ENCODE data around the gene PATL1. TPM values are rescaled to one million over a fixed set of nuclear protein-coding genes. Genes with fewer than 3 reads are reported as not detected.

The PATL1 gene
- total and polyA plus RNA-seq, 2 of the 4 experiments (the other 2 are of a cell fraction): 3.9 to 29.7 TPM

- no peak for ATAC-seq (ENCODE audit: low read depth)
- in situ Hi-C loops (cut with MboI; ENCODE audit: low sequenced_read_pairs) (loop anchor here (5.0 to 25.0 kb wide), 2 partner anchors 41 to 1711 kb away; no protein-coding TSS in a partner anchor), dilution Hi-C loops (cut with HindIII; ENCODE audit: low sequenced_read_pairs, unreplicated experiment) (no loop called here), intact Hi-C loops (cut with micrococcal nuclease) (no loop called here)
- no peak overlapping the region for H2AK5ac ChIP-seq (ENCODE audit: low read depth, low read length)
- H4K20me1 ChIP-seq (ENCODE audit: insufficient read depth, low read length): peaks cover 5% of the 10 kb centered on the region; the same call in 1 of the 2 replicates
- no peak overlapping the region for H2AFZ ChIP-seq (replicated peaks; ENCODE audit: low read length, poor library complexity)
- H4K91ac ChIP-seq (ENCODE audit: insufficient read depth, low read depth, low read length): no peak overlapping the region
- no peak overlapping the region for H3K9ac ChIP-seq (ENCODE audit: low read depth, low read length)
- H3K4me3 ChIP-seq (ENCODE audit: insufficient read depth, low read depth, low read length): no peak overlapping the region
- DNase-seq: no peak
- peaks cover 3% of the 10 kb centered on the region; the same call in 1 of the 2 replicates for H3K9me1 ChIP-seq (ENCODE audit: insufficient read depth, low read length)
- ChIA-PET CTCF (no interaction called here), POLR2A (ENCODE audit: unreplicated experiment) (no interaction called here)
- no peaks in the 10 kb centered on the region for H3K27me3 ChIP-seq (ENCODE audit: control insufficient read depth, insufficient read depth, low read length)
- BruUV-seq (replicated peaks): no TSS peak
- H3K23ac ChIP-seq (ENCODE audit: low read depth, low read length): no peak overlapping the region
- no peak overlapping the region for H2BK20ac ChIP-seq (ENCODE audit: low read depth, low read length)
- WGBS, 2 experiments (ENCODE audit: extremely low coverage in 2 of 2, insufficient read length in 1 of 2): no CpG with 5 or more reads among the region's 4 CpGs
- H4K8ac ChIP-seq (ENCODE audit: low read depth in 2 of 2, low read length in 2 of 2): no peak overlapping the region
- no peak overlapping the region for H3K14ac ChIP-seq (replicated peaks; ENCODE audit: low read depth, low read length)
- peaks cover 60% of the 10 kb centered on the region for H3K36me3 ChIP-seq (ENCODE audit: control insufficient read depth, insufficient read depth, low read length)
- no peak overlapping the region for H3K27ac ChIP-seq (ENCODE audit: insufficient read depth, low read length)
- no peaks in the 10 kb centered on the region for H3K4me1 ChIP-seq (ENCODE audit: control insufficient read depth, insufficient read depth, low read length)
- H2AK9ac ChIP-seq (replicated peaks; ENCODE audit: low read depth, low read length, poor library complexity): no peak overlapping the region
- H3K79me1 ChIP-seq (ENCODE audit: low read depth in 1 of 2, low read length in 2 of 2): peaks cover 11 to 30% of the 10 kb centered on the region in 2 experiments; a peak in 3 of 4 replicates
- no peak overlapping the region for H4K5ac ChIP-seq (ENCODE audit: low read depth, low read length)
- no peak overlapping the region for H2BK120ac ChIP-seq (ENCODE audit: low read depth, low read length)
- no peak overlapping the region for H2BK5ac ChIP-seq (ENCODE audit: low read depth, low read length, poor library complexity, severe bottlenecking)
- no peaks in the 10 kb centered on the region for H3K9me3 ChIP-seq (ENCODE audit: control insufficient read depth, insufficient read depth, low read length)
- H3K56ac ChIP-seq (ENCODE audit: extremely low read depth, insufficient read depth, low read length): no peak overlapping the region
- no peak overlapping the region for H3K4ac ChIP-seq (ENCODE audit: low read depth, low read length)
- no peak overlapping the region for H3K18ac ChIP-seq (ENCODE audit: low read depth, low read length)
- H2BK15ac ChIP-seq (ENCODE audit: low read depth, low read length): no peak overlapping the region
- H3K4me2 ChIP-seq (ENCODE audit: low read depth, low read length): no peak overlapping the region
- no peak for TF ChIP-seq RFX5 (IDR thresholded peaks at IDR 0.05; ENCODE audit: low read depth, low read length)
- no peak for TF ChIP-seq CHD1 (IDR thresholded peaks at IDR 0.05; ENCODE audit: low read depth, low read length)
- no peak for TF ChIP-seq SMC3 (IDR thresholded peaks at IDR 0.05; ENCODE audit: low read depth, low read length)
- TF ChIP-seq POLR2A (IDR thresholded peaks at IDR 0.05; ENCODE audit: low read depth, low read length): no peak
- TF ChIP-seq, protein P1, sequence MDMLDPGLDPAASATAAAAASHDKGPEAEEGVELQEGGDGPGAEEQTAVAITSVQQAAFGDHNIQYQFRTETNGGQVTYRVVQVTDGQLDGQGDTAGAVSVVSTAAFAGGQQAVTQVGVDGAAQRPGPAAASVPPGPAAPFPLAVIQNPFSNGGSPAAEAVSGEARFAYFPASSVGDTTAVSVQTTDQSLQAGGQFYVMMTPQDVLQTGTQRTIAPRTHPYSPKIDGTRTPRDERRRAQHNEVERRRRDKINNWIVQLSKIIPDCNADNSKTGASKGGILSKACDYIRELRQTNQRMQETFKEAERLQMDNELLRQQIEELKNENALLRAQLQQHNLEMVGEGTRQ (IDR thresholded peaks at IDR 0.05; ENCODE audit: low read depth, low read length): no peak
- TF ChIP-seq MAZ (IDR thresholded peaks at IDR 0.05; ENCODE audit: borderline replicate concordance, low read depth, low read length): no peak
- no peak for TF ChIP-seq BHLHE40 (IDR thresholded peaks at IDR 0.05; ENCODE audit: low read depth, low read length)
- TF ChIP-seq MXI1 (IDR thresholded peaks at IDR 0.05; ENCODE audit: borderline replicate concordance, low read depth, low read length): no peak
- no peak for TF ChIP-seq MAFK (IDR thresholded peaks at IDR 0.05; ENCODE audit: low read depth, low read length)
- TF ChIP-seq, protein P2, sequence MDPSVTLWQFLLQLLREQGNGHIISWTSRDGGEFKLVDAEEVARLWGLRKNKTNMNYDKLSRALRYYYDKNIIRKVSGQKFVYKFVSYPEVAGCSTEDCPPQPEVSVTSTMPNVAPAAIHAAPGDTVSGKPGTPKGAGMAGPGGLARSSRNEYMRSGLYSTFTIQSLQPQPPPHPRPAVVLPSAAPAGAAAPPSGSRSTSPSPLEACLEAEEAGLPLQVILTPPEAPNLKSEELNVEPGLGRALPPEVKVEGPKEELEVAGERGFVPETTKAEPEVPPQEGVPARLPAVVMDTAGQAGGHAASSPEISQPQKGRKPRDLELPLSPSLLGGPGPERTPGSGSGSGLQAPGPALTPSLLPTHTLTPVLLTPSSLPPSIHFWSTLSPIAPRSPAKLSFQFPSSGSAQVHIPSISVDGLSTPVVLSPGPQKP (IDR thresholded peaks at IDR 0.05; ENCODE audit: borderline replicate concordance, low read depth, low read length): no peak
- no peak for TF ChIP-seq RAD21 (IDR thresholded peaks at IDR 0.05; ENCODE audit: low read length)
- TF ChIP-seq, protein P3, sequence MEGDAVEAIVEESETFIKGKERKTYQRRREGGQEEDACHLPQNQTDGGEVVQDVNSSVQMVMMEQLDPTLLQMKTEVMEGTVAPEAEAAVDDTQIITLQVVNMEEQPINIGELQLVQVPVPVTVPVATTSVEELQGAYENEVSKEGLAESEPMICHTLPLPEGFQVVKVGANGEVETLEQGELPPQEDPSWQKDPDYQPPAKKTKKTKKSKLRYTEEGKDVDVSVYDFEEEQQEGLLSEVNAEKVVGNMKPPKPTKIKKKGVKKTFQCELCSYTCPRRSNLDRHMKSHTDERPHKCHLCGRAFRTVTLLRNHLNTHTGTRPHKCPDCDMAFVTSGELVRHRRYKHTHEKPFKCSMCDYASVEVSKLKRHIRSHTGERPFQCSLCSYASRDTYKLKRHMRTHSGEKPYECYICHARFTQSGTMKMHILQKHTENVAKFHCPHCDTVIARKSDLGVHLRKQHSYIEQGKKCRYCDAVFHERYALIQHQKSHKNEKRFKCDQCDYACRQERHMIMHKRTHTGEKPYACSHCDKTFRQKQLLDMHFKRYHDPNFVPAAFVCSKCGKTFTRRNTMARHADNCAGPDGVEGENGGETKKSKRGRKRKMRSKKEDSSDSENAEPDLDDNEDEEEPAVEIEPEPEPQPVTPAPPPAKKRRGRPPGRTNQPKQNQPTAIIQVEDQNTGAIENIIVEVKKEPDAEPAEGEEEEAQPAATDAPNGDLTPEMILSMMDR (conservative IDR thresholded peaks at IDR 0.05; ENCODE audit: low read depth, low read length): no peak
- TF ChIP-seq CEBPB (IDR thresholded peaks at IDR 0.05; ENCODE audit: low read depth, low read length): no peak
- TF ChIP-seq NFE2L2 (IDR thresholded peaks at IDR 0.05; ENCODE audit: low read depth, low read length): no peak
- TF ChIP-seq RCOR1 (IDR thresholded peaks at IDR 0.05; ENCODE audit: insufficient replicate concordance, low read length): no peak
Measured at GRCh38 chr11:59601788-59602187, 67.0 kb downstream of the PATL1 start.
